ENCODE results near the gene FARS2.

The FARS2 gene

DNA sequence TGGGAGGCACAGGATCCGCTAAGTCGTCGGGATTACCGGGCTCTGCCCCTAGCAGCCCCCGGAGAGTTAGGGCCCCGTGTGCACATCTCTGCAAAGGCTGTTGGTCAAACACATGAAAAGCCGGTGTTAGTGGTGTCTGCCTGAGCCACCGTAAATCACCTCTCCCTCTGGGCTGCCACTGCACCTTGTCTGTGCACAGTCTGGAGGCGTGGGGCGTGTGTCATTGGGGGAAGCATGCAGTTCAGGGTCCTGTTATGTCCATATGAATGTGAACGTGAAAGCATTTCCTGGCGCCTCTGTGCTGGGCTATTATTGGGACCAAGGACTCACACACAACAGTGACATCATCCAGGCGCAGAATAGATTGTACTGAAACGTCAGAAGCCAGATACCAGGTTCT lies 439.9 kb downstream of the FARS2 start:
- no peak for TF ChIP-seq POLR2A (IDR thresholded peaks at IDR 0.05; ENCODE audit: low read depth, low read length)
- no peak for TF ChIP-seq POLR2AphosphoS5 (IDR thresholded peaks at IDR 0.05; ENCODE audit: low read depth, low read length)
- TF ChIP-seq TAF1 (IDR thresholded peaks at IDR 0.05; ENCODE audit: borderline replicate concordance, low read depth, low read length) = no peak
- no peak for FAIRE-seq
- no peak for DNase-seq (ENCODE audit: insufficient read length)

DNA sequence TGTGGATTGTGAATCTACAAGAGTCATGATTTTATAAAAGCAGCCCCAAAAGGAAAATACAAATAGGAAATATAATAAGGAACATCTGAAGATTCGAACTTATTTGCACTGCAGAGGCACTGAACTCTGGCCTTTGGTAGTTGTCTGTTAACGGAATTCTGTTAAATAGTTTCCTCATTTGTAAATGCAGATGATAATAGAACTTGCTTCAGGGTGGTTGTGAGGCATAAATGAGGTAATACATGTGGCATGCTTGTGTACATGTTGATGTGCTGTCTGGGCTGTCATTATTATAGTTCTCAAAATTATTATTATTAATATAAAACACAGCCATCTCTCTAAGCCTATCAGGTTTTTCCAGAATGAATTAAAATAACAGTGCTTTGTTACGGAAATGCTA lies 443.4 kb downstream of the FARS2 start:
- DNase-seq (ENCODE audit: insufficient read length) (no peak), FAIRE-seq (no peak)
- TF ChIP-seq POLR2A (IDR thresholded peaks at IDR 0.05; ENCODE audit: low read depth, low read length) (no peak), POLR2AphosphoS5 (IDR thresholded peaks at IDR 0.05; ENCODE audit: low read depth, low read length) (no peak), TAF1 (IDR thresholded peaks at IDR 0.05; ENCODE audit: borderline replicate concordance, low read depth, low read length) (no peak)

DNA sequence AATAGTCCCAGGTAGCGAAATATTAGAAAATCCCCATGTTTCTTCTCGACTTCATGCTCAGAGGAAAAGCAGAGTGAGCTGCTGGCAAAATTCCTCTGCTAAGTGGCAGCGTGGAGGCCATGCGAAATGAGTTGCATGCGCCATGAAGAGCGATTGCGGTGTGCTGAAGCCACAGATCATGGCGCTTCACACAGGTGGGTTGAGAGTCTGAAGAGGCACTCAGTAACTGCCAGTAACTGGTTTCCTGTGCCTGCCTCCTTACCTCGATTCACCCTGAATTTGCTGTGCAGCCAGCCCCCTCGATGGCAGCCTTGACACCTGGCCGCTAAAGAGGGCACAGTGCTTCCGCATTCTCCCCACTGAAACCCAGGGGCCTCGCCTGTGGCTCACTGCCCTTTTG lies 443.9 kb downstream of the FARS2 start:
- FAIRE-seq (no peak), DNase-seq (ENCODE audit: insufficient read length) (no peak)
- TF ChIP-seq POLR2AphosphoS5 (IDR thresholded peaks at IDR 0.05; ENCODE audit: low read depth, low read length) (no peak), POLR2A (IDR thresholded peaks at IDR 0.05; ENCODE audit: low read depth, low read length) (no peak), TAF1 (IDR thresholded peaks at IDR 0.05; ENCODE audit: borderline replicate concordance, low read depth, low read length) (no peak)

DNA sequence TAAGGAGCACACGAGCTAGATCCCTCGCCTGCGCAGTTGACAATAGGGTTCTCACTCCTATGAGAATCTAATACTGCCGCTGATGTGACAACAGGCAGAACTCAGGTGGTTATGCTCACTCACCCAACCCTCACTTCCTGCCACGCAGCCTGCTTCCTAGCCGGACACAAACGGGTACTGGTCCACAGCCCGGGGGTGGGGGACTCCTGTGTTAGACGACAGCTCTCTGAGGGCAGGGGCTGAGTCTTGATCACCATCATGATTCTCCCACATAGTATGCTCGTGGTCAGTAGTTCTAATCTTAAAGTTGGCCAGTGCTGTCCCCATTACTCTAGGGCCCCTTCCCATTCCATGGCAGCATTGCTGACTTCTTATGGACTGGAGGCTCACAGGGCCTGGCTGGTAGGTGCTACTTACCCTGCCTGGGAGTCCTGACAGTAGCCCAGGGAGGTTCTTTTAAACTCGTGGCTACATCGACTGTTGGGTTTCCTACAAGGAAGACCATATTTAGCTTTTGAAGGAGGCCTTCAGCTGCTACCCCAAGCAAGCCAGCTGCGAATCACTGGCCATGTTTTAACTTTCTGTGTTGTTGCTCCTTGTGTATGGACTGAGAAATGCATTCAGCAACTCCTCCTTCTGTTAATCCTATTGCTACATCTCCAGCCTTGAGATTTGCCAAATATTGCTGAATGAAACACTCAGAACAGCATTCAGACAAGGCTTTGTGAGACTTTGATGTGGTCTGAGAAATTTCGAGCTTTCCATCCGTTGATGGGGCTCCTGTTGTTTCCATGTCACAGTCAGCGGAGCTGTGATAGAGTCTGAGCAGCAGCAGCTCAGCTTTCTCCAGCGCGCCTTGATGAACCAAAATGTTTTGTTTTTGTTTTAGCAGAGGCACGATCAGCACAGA lies 445.1 kb downstream of the FARS2 start:
- no peak for FAIRE-seq
- DNase-seq (ENCODE audit: insufficient read length) = no peak
- TF ChIP-seq TAF1 (IDR thresholded peaks at IDR 0.05; ENCODE audit: borderline replicate concordance, low read depth, low read length) (no peak), POLR2AphosphoS5 (IDR thresholded peaks at IDR 0.05; ENCODE audit: low read depth, low read length) (no peak), POLR2A (IDR thresholded peaks at IDR 0.05; ENCODE audit: low read depth, low read length) (no peak)

DNA sequence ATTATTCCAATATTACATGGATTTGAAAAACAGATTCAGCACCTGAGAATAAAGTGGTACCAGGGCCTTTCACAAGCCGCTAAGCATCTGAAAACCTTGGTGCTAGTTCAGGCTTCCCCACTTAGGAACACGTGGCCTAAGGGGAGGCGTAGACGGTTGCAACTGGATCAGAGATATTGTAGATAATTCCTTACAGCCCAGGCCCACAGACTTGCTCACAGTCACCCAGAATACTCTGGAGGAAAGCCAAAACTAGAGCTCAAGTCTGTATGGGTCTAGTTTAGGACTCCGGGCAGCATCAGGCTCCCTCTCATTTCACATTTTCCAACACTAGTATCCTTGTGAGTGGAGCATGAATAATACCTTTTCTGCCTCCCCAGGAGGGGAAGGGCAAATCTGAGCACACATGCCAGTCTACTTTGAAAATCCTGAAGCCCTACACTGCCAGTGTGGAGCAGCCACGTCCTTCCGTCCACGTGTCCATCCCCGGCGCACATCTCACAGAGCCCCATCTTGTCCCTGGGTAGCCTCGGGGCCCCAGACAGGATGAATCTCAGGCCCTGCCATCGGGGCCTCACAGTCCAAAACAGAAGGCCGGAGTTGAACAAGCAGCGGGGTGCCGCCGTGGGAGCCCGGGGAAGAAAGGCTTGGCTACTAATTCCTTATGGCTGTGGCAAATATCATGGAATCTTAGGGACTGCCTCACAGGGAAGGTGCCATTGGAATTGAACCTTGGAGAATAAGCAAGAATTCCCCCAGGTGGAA lies 446.1 kb downstream of the FARS2 start:
- no peak for FAIRE-seq
- no peak for TF ChIP-seq POLR2AphosphoS5 (IDR thresholded peaks at IDR 0.05; ENCODE audit: low read depth, low read length)
- TF ChIP-seq POLR2A (IDR thresholded peaks at IDR 0.05; ENCODE audit: low read depth, low read length) = no peak
- TF ChIP-seq TAF1 (IDR thresholded peaks at IDR 0.05; ENCODE audit: borderline replicate concordance, low read depth, low read length) = no peak
- DNase-seq (ENCODE audit: insufficient read length) = no peak

DNA sequence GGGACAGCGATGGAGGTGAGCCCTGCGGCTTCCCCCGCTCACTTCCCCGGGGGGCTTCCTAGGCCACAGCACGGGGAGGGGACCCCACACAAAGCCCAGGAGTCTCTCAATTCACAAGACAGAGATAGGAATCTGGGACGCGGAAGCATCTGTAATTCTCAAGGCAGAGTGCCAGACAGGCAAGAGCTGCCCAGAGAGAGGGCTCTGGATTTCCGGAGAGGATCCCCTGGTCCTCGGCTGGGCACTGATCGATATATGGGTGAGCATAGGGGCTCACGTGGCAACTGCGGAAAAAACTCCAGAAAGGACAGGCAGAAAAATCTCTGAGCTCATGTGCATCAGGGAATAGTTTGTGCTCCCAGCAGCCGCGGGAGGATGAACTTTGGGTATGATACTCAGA lies 449.2 kb downstream of the FARS2 start:
- FAIRE-seq = no peak
- TF ChIP-seq POLR2AphosphoS5 (IDR thresholded peaks at IDR 0.05; ENCODE audit: low read depth, low read length) = no peak
- no peak for TF ChIP-seq TAF1 (IDR thresholded peaks at IDR 0.05; ENCODE audit: borderline replicate concordance, low read depth, low read length)
- TF ChIP-seq POLR2A (IDR thresholded peaks at IDR 0.05; ENCODE audit: low read depth, low read length) = no peak
- no peak for DNase-seq (ENCODE audit: insufficient read length)

DNA sequence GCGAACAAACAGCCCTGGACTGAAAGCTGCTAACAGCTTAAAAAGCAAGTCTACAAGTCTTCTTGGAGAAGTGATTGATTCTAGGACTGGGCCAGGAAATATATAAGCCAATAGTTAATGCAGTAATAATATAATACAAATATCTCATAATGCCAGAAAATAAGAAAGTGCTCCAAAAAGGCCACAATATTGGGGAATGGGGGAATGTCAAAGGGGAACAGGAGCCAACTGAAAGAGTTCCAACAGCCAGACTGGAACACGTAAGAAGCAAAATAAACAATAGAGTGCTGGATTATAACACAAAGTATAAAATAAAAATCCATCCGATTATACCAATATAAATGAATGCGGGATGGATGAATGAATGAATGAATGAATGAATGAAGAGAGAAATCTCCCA lies 449.6 kb downstream of the FARS2 start:
- no peak for FAIRE-seq
- DNase-seq (ENCODE audit: insufficient read length) = no peak
- TF ChIP-seq POLR2A (IDR thresholded peaks at IDR 0.05; ENCODE audit: low read depth, low read length) (no peak), POLR2AphosphoS5 (IDR thresholded peaks at IDR 0.05; ENCODE audit: low read depth, low read length) (no peak), TAF1 (IDR thresholded peaks at IDR 0.05; ENCODE audit: borderline replicate concordance, low read depth, low read length) (no peak)

DNA sequence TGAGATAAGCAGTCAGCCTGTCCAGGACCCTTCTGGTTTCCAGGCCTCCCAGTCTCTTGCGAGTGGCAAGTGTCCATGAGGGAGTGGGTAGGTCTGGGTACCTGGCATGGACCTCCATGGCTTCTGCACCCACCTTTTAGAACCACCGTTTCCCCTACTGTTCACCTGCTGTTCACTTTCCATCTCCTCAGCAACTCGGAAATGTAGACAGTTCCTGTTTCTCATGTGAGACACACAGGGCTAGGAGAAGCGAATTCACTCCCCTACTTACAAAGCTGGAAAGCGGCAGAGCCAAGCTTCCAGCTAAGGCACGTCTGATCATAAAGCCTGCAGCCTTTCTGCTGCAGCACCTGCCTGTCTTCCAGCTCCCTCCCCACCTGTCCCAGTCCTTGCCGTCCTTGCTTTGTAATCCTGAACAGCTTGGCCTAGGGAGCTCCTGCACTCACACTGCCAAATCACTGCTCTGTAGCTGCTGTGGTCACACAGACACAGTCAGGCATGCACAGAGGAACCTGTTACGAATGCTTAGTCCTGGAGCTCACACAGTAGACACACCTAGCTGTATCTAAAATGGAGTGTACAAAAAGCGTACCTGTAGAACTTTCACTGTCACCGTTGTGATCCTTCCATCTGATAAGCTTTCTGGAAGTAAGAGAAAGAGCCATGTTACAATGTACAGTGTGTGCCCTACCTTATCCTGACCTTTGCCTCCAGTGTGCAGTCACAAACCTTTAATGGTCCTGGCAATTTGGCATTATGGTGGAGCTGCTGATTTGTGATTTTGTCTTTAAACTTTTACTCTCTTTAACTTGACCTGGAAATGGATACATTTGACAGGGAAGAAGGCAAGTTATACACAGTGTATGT lies 451.3 kb downstream of the FARS2 start:
- TF ChIP-seq TAF1 (IDR thresholded peaks at IDR 0.05; ENCODE audit: borderline replicate concordance, low read depth, low read length) = no peak
- no peak for TF ChIP-seq POLR2A (IDR thresholded peaks at IDR 0.05; ENCODE audit: low read depth, low read length)
- TF ChIP-seq POLR2AphosphoS5 (IDR thresholded peaks at IDR 0.05; ENCODE audit: low read depth, low read length) = no peak
- no peak for FAIRE-seq
- DNase-seq (ENCODE audit: insufficient read length) = no peak

DNA sequence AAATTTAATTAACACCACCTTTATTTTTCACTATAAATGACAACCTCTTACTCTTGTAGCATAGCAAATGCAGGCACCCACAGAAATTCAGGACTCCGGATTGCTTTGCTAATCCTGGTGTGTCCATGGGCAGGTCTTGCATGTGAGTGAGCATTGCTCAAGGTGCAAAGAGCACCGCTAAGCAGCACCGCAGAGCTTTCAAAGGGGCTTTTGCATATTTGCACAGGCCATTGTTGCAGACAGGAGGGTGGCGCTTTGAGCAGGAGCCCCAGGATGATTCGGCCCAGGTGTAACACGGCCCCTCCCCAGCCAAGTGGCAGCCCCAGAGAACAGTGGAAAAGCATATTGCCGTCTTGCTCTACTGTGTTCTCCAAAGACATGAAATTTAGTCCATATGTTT lies 452.2 kb downstream of the FARS2 start:
- no peak for FAIRE-seq
- no peak for TF ChIP-seq POLR2A (IDR thresholded peaks at IDR 0.05; ENCODE audit: low read depth, low read length)
- no peak for TF ChIP-seq TAF1 (IDR thresholded peaks at IDR 0.05; ENCODE audit: borderline replicate concordance, low read depth, low read length)
- no peak for TF ChIP-seq POLR2AphosphoS5 (IDR thresholded peaks at IDR 0.05; ENCODE audit: low read depth, low read length)

DNA sequence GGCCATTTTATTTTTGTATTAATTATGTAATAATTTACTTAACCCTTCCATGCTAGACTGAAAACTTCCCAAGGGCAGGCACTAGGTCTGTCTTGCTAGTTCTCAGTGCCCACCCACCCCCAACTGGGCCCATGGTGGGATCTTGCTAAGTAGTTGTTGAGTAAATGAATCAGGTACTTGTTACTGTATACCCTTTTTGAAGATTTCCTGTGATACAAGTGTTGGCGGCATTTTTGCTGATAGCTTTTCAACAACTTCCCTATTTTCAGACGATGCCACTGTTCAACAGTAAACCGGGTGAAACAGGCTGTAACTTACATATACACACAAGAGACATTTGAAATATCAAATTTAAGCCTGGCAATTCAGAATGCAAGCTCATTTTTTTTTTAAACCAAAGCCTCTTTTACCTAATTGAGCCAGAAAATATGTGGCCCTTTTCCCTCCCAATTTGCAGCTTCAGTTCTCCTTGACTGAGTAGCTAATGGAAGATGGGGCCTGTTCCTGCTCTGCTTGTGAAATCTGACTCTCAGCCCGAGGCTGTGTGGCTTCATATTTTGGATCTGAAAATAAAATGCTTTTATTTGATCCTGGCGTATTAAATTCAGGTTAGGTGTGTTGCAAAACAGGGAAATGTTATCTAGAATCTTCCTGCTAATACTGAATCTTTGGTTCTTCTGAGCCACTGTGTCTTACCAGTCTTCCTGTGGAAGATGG lies 457.1 kb downstream of the FARS2 start:
- no peak for DNase-seq (ENCODE audit: insufficient read length)
- no peak for TF ChIP-seq POLR2A (IDR thresholded peaks at IDR 0.05; ENCODE audit: low read depth, low read length)
- no peak for TF ChIP-seq POLR2AphosphoS5 (IDR thresholded peaks at IDR 0.05; ENCODE audit: low read depth, low read length)
- TF ChIP-seq TAF1 (IDR thresholded peaks at IDR 0.05; ENCODE audit: borderline replicate concordance, low read depth, low read length) = no peak
- FAIRE-seq = no peak

More for the DNA sequence above, 452.2 kb downstream of the FARS2 start:
- DNase-seq (ENCODE audit: insufficient read length) = no peak
